HG03108 (cell line): ENCODE measurements around the gene MTFP1.
"Not testable (repeated sequence)": the region's sequence is repeated elsewhere in the genome, so short reads cannot be mapped to it uniquely, and the experiment has no call there.

Source experiments
- ATAC-seq: cut with Tn5 transposase; IDR thresholded peaks from one replicate; pipeline ENCODE4 v1.9.1; 2021; ENCODE audit warnings: moderate library complexity; ENCODE audit not compliant: unreplicated experiment

MTFP1 gene

DNA sequence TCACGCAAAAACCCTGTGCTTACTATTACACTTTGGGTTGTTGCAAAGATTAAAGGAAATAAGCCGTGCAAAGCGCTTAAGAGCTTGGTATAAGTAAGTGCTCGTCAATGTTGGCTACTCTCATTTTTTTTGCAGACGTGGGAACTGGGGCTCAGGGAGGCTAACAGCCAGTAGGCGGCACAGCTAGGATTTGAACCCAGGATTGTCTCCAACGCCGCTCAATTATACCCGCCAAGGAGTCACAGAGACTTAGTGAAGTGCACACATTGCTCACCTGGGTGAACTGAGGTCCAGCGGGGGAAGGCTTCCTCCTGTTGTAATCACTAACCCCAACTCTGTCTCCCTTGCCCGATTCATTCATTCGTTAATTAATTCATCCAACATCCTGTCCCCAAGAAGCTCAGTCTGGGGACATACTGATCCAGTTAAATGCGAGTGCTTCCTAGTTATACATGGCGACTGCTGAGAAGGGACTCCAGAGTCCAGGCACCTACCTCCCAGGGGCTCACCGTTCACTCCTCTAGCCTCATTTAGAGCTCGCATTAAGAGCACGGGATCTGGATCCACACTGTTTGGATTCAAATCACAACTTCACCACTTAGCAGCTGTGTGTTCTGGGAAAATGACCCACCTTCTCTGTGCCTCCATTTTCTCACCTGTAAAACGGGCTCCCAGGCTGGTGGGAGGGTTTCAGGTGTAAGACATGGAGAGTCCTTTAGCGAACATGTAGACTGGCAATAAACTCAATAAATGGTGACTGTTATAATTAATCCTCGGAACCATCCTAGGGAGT, 838 bp upstream of the MTFP1 start:
- ATAC-seq = no peak

- no peak for ATAC-seq
These were observed 297 bp upstream of the MTFP1 start for GRCh38 chr22:30425327-30425615.

GRCh38 chr22:30426388-30427353, 1.1 kb downstream of the MTFP1 start:
- no peak for ATAC-seq

GRCh38 chr22:30427871-30428270, 2.3 kb downstream of the MTFP1 start:
- ATAC-seq = no peak

GRCh38 chr22:30429887-30430286, 4.3 kb downstream of the MTFP1 start:
- ATAC-seq = no peak

DNA sequence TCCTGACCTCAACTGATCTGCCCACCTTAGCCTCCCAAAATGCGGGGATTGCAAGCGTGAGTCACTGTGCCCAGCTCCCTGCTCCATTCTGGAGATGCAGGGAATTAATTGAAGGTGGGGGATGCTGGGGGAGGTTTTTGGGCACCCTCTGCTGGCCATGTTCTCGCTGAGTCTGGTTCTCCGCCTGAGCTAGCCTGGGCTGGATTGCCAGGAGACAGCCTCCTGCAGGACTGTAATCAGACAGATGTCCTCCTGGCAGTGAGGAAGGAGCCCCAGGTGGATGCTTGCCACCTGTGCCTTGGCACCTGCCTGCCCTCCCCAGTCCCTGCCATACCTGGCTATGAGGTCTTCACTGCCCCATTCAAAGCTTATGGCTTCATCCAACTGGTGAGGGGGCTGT, 5.4 kb downstream of the MTFP1 start:
- ATAC-seq = no peak

GRCh38 chr22:30432096-30432495, 6.5 kb downstream of the MTFP1 start:
- no peak for ATAC-seq

DNA sequence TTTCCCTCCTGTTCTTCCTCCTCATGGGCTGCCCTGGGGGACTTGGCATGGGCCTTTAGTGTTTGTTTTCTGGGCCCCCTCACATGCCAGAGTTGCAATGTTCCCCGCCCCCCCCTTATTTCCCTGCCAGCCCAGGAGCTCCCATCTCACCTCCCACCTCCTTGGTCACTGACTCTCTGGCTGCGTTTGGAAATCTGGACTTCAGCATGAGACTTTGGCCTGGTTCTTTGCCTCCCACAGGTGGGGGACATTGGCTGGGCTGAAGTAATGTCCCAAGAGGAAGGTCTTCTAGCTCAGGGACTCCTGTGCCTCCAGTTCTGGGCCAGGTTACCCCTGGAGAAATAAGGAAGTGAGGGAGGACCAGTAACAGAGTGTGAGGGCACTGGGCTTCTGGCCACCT, 7.0 kb downstream of the MTFP1 start:
- no peak for ATAC-seq

DNA sequence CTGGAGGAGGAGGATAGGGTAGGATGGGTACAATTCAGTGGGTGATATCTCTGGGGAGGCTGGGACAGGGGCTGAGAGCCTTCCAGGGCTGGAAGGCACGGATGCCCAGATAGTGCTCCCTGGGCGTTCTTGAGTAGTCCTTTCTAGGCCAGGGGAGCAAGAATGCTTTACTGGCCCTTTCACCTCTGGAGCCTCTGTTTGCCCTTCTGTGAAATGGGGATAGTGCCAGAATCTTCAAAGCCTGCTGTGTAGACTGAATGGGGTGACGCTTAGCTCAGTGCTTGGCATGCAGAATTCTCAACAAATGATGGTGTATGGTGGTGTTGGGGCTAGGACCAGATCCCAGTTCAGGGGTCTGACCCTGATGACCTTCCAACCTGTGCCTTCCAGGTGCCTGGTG, 7.7 kb downstream of the MTFP1 start:
- no peak for ATAC-seq

- ATAC-seq = no peak
These were observed 8.2 kb downstream of the MTFP1 start for GRCh38 chr22:30433773-30434172.

DNA sequence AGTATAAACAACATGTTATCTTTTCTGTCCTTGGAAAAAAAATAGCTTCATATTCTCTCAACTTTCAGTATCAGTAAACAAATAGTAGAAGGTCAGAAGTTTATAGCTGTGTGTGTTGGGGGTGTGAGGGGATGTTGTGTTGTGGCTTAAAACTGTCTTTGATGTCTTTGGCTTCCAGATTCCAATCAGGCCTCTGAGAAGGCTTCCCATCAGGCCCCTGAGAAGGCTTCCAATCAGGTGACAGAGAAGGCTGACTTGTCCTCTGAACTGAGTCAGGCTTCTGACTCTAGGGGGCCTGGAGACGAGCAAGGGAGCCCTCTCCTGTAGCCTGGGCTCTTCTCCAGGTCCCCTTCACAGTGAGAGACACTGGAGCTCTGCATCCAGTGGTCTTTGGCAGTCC, 9.3 kb downstream of the MTFP1 start:
- ATAC-seq = no peak

DNA sequence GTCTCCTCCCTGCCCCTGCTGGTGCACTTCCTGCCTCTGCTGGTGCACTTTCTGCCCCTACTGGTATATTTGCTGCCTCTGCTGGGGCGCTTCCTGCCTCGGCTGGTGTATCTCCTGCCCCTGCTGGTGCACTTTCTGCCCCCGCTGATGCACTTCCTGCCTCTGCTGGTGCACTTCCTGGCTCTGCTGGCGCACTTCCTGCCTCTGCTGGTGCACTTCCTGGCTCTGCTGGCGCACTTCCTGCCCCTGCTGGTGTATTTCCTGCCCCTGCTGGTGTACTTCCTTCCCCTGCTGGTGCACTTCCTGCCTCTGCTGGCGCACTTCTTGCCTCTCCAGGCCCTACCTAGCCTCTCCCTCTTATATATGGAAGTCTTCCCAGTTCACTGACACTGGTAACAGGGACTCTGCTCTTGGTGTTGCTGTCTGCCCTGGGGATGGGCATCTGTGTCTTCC, 10.1 kb downstream of the MTFP1 start:
- no peak for ATAC-seq

GRCh38 chr22:30436196-30436595, 10.6 kb downstream of the MTFP1 start:
- no peak for ATAC-seq

GRCh38 chr22:30438559-30438958, 13.0 kb downstream of the MTFP1 start:
- ATAC-seq = no peak

DNA sequence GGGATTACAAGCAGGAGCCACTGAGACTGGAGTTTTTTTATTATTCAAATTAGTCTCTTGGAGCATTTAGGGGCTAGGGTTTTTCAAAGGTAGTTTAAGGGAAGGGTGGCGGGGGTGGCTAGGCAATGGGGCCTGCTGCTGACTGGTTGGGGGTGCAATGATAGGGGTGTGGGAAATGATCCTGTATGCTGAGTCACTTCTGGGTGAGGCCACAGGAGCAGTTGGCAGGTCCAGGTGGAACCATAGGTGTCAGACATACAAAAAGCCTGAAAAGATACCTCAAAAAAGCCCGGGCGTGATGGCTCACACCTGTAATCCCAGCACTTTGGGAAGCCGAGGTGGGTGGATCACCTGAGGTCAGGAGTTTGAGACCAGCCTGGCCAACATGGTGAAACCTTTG, 13.7 kb downstream of the MTFP1 start:
- no peak for ATAC-seq

- no peak for ATAC-seq
These were observed 14.3 kb downstream of the MTFP1 start for GRCh38 chr22:30439836-30440235.

DNA sequence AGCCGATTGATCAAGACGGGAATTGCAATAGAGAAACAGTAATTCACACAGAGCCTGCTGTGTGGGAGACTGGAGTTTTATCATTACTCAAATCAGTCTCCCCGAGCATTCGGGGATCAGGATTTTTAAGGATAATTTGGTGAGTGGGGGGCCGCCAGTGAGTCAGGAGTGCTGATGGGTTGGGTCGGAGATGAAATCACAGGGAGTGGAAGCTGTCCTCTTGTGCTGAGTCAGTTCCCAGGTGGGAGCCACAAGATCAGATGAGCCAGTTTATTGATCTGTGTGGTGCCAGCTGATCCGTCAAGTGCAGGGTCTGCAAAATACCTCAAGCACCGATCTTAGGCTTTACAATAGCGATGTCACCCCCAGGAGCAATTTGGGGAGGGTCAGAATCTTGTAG, 15.5 kb downstream of the MTFP1 start:
- ATAC-seq = no peak

GRCh38 chr22:30444632-30445437, 19.3 kb downstream of the MTFP1 start:
- no peak for ATAC-seq

GRCh38 chr22:30445438-30446145, 20.0 kb downstream of the MTFP1 start:
- ATAC-seq = no peak

GRCh38 chr22:30447656-30448055, 22.1 kb downstream of the MTFP1 start:
- ATAC-seq = no peak

GRCh38 chr22:30451488-30451887, 25.9 kb downstream of the MTFP1 start:
- ATAC-seq = not testable (repeated sequence)
